ENCODE results near the gene IL31.
"Not testable (repeated sequence)": the region's sequence is repeated elsewhere in the genome, so short reads cannot be mapped to it uniquely, and the experiment has no call there.

IL31 gene

DNA sequence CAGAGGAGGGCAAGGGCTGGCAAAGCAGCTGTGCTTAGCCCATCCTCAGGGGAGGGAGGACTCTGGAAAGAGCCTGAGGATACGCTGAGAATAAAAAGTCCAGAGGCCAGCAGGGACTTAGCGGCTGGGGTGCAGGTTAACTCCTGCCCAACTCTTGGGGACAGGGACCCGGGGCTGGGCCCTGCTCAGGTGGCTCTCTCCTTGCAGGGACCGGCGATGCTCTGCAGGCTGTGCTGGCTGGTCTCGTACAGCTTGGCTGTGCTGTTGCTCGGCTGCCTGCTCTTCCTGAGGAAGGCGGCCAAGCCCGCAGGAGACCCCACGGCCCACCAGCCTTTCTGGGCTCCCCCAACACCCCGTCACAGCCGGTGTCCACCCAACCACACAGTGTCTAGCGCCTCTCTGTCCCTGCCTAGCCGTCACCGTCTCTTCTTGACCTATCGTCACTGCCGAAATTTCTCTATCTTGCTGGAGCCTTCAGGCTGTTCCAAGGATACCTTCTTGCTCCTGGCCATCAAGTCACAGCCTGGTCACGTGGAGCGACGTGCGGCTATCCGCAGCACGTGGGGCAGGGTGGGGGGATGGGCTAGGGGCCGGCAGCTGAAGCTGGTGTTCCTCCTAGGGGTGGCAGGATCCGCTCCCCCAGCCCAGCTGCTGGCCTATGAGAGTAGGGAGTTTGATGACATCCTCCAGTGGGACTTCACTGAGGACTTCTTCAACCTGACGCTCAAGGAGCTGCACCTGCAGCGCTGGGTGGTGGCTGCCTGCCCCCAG is 32.3 kb upstream of the IL31 start:
- TF ChIP-seq, protein P1, sequence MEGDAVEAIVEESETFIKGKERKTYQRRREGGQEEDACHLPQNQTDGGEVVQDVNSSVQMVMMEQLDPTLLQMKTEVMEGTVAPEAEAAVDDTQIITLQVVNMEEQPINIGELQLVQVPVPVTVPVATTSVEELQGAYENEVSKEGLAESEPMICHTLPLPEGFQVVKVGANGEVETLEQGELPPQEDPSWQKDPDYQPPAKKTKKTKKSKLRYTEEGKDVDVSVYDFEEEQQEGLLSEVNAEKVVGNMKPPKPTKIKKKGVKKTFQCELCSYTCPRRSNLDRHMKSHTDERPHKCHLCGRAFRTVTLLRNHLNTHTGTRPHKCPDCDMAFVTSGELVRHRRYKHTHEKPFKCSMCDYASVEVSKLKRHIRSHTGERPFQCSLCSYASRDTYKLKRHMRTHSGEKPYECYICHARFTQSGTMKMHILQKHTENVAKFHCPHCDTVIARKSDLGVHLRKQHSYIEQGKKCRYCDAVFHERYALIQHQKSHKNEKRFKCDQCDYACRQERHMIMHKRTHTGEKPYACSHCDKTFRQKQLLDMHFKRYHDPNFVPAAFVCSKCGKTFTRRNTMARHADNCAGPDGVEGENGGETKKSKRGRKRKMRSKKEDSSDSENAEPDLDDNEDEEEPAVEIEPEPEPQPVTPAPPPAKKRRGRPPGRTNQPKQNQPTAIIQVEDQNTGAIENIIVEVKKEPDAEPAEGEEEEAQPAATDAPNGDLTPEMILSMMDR (IDR thresholded peaks at IDR 0.05; ENCODE audit: control extremely low read depth, extremely low read depth, low read depth, missing control alignments): no peak
- CTCF ChIA-PET: interaction anchor here (1.3 kb wide), 1 partner anchor 16 kb away, joined by 5 read pairs; no protein-coding TSS in a partner anchor
- DNase-seq (ENCODE audit: extremely low spot score): no peak
- POLR2A ChIA-PET: interaction anchor here (0.9 kb wide), 1 partner anchor 20 kb away, joined by 4 read pairs; the partner anchor contains the start of gene DIABLO

DNA sequence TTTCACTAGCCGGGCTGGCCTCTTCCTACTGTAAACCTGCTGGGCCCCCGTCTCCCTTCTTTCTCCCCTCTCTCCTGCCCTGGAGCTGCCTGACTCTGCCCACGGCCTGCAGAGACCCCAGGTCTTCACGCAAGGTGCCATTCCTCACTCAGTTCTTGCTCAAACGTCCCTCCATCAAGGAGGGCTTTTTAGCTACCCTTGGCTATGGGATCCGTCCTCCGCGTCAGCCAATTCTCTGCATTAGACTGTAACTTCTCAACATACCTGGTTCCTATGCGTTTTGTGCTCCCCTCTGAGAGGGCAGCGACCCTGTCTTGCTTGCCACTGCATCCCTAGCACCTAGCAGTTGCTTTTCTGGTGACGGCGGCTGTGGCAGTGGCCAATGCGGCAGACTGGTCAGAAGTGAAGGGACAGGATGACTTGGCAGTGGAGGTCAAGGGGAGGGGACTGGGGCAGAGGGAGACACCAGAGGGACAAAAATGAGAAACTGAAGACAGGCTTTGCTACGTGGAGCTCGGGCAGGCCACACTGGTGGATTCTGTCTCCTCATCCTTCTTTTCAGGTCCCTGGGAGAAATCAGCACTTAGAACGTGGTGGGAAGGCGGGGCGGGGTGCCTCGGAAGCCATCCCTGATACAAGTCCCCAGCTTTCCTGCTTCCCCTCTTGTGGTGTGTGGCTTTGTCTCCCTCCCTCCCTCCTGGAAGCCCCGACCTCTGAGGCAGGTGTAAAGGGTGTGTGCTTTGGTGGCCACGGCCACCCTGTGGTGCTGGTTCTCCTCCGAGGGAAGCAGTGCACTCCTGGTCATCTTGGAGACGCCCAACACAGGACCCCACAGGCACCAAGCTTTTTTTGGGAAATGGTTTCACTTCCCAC is 31.3 kb upstream of the IL31 start:
- DNase-seq (ENCODE audit: extremely low spot score): no peak
- ChIA-PET POLR2A (interaction anchor here (0.7 to 0.9 kb wide), 2 partner anchors 21 kb away, joined by 3 to 4 read pairs; partner anchors contain the start of gene DIABLO), CTCF (interaction anchor here (0.7 to 1.6 kb wide), 2 partner anchors 11 to 75 kb away, joined by 3 to 4 read pairs; no protein-coding TSS in a partner anchor)
- TF ChIP-seq, protein P1 (IDR thresholded peaks at IDR 0.05; ENCODE audit: control extremely low read depth, extremely low read depth, low read depth, missing control alignments): no peak

DNA sequence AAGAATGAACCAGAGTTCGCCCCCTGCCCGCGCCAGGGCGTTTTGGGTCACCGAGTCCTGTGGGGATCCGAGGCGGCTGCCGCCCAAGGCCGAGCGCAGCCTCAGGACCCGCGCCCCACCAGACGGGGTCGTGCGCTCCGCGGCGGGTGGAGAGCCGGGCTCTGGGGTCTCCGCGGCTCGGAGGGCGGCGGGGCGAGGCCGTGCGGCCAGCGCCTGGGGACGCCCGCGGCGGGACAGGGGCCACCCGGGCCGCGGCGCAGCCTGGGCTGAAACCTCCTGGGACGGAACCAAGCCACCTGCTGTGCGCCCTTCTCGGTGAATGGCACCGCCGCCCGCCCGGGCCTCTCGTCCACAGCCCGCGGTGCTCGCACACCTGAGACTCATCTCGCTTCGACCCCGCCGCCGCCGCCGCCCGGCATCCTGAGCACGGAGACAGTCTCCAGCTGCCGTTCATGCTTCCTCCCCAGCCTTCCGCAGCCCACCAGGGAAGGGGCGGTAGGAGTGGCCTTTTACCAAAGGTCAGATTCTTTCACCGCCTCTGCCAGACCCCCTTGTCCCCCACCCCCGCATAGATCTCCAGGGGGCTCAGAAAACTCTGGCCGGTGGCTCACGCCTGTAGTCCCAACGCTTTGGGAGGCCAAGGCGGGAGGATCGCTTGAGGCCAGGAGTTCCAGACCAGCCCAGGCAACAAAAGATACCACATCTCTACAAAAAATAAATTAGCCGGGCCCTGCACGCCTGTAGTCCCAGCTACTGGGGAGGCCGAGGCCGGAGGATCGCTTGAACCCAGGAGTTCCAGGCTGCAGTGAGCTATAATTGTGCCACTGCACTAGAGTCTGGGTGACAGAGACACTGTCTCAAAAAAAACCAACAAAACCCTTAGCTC is 30.4 kb upstream of the IL31 start:
- CTCF ChIA-PET: interaction anchor here (0.7 to 4.1 kb wide), 3 partner anchors 12 to 74 kb away, joined by 3 to 20 read pairs (median 4); no protein-coding TSS in a partner anchor
- TF ChIP-seq, protein P1 (IDR thresholded peaks at IDR 0.05; ENCODE audit: control extremely low read depth, extremely low read depth, low read depth, missing control alignments): no peak
- DNase-seq (ENCODE audit: extremely low spot score): peak; percentile 31
- POLR2A ChIA-PET: interaction anchor here (0.6 to 0.7 kb wide), 2 partner anchors 22 to 39 kb away, joined by 3 to 4 read pairs; partner anchors contain the start of gene DIABLO

DNA sequence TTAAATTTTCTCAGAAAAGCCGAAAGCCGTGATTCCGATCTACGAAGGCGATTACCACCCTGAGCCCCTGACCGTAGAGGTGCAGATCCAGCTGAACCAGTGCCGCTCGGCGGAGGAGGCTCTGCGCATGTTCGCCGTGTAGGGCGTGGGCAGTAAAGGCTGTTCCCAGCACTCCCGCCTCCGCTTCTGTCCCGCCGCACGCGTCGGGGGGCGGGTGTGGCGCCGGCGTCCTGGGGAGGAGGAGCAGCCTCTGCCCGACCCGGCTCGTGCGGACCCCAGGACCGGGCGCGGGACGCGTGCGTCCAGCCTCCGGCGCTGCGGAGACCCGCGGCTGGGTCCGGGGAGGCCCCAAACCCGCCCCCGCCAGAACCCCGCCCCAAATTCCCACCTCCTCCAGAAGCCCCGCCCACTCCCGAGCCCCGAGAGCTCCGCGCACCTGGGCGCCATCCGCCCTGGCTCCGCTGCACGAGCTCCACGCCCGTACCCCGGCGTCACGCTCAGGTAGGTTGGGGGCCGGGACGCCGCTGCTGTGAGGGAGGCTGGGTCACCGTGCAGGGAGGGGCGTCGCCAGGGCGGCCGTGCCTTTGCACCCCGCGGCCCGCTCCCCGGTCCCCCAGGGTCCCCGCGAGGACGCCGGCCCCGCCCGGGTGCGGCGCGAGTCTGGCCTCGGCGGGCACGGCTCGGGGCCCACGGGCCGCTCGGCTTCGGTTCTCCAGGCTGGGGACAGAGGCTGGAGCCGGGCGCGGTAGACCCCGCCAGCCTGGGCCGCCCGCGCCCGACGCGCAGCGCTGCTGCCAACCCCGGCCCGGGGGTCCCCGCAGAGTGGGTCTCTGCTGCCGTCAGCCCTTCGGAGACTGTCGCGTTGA is 29.5 kb upstream of the IL31 start, which contains the start of gene B3GNT4:
B3GNT4 (plus strand) TSS at position 409 of the 866 bp plus-strand sequence. CDS start 910 bp downstream, outside the sequence.
- ChIA-PET POLR2A (interaction anchor here (0.6 kb wide), 2 partner anchors 38 to 525 kb away, joined by 3 to 4 read pairs; no protein-coding TSS in a partner anchor), CTCF (interaction anchor here (0.9 to 4.1 kb wide), 3 partner anchors 12 to 73 kb away, joined by 3 to 20 read pairs (median 4); no protein-coding TSS in a partner anchor)
- DNase-seq (ENCODE audit: extremely low spot score): peak; percentile 73
- TF ChIP-seq, protein P1 (IDR thresholded peaks at IDR 0.05; ENCODE audit: control extremely low read depth, extremely low read depth, low read depth, missing control alignments): no peak

DNA sequence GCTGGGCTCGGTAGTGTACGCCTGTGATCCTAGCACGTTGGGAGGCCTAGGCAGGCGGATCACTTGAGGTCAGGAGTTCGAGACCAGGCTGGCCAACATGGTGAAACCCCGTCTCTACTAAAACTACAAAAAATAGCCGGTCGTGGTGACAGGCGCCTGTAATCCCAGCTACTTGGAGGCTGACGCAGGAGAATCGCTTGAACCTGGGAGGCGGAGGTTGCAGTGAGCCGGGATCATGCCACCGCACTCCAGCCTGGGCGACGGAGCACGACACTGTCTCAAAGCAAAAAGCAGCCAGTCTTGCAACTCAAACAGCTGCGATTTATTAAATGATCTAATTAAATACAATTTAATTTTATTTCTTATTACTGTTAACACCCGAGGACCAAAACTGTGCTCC is 28.8 kb upstream of the IL31 start:
- POLR2A ChIA-PET: not testable (repeated sequence)

More for the DNA sequence above, 28.8 kb upstream of the IL31 start:
- CTCF ChIA-PET: interaction anchor here (0.9 to 4.1 kb wide), 2 partner anchors 12 to 15 kb away, joined by 3 to 20 read pairs; no protein-coding TSS in a partner anchor
- DNase-seq (ENCODE audit: extremely low spot score): not testable (repeated sequence)
